Measurements from ENCODE around the gene ZFYVE9.
"Not testable (repeated sequence)": the region's sequence is repeated elsewhere in the genome, so short reads cannot be mapped to it uniquely, and the experiment has no call there.

The ZFYVE9 gene

DNA sequence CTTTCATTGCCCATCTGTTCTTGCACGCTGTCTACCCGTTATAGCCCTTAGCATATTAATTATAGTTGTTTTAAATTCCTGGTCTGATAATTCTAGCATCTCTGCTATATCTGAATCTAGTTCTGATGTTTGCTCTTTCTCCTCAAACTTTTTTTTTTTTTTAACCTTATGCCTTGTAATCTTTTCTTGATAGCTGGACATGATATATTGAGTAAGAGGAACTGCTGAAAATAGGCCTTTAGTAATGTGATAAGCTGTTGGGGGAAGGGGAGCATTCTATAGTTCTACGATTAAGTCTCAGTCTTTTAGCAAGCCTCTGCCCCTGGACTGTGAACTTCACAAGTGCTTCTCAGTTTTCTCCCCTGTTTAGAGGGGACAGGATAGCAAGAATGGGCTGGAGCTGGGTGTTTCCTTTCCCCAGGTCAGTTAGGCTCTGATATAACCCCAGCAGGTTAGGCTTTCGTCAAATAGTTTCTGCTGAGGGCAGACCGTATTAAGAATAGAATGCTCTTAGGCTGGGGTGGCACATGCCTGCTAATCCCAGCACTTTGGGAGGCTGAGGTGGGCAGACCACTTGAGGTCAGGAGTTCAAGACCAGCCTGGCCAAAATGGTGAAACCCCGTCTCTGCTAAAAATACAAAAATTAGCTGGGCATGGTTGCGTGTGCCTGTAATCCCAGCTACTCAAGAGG lies 62.2 kb downstream of the ZFYVE9 start:
- H3K9me2 ChIP-seq (replicated peaks; ENCODE audit: low read depth, low read length): no peaks in the 10 kb centered on the region
- H2AFZ ChIP-seq (ENCODE audit: low read length): no peak overlapping the region
- H3K4me1 ChIP-seq (ENCODE audit: insufficient read depth, low read length, poor library complexity, severe bottlenecking): no peaks in the 10 kb centered on the region
- TF ChIP-seq CTCF (conservative IDR thresholded peaks at IDR 0.05; ENCODE audit: low read length): no peak
- no peak overlapping the region for H3K9ac ChIP-seq (ENCODE audit: low read depth, low read length, poor library complexity, severe bottlenecking)
- H3K79me2 ChIP-seq (ENCODE audit: insufficient read depth, low read length): no peaks in the 10 kb centered on the region
- no peaks in the 10 kb centered on the region for H3F3A ChIP-seq (ENCODE audit: low read depth)
- H4K20me1 ChIP-seq (ENCODE audit: insufficient read depth, low read length, poor library complexity, severe bottlenecking): no peaks in the 10 kb centered on the region
- no peak overlapping the region for H3K4me2 ChIP-seq (ENCODE audit: low read depth, low read length, poor library complexity, severe bottlenecking)
- no peaks in the 10 kb centered on the region for H3K27me3 ChIP-seq (ENCODE audit: insufficient read depth, low read length, poor library complexity, severe bottlenecking)
- H3K36me3 ChIP-seq (ENCODE audit: insufficient read depth, low read length): no peaks in the 10 kb centered on the region
- H3K4me3 ChIP-seq (ENCODE audit: low read length, poor library complexity, severe bottlenecking): no peak overlapping the region
- H3K9me3 ChIP-seq (ENCODE audit: insufficient read depth, low read depth, low read length): peaks cover 8% of the 10 kb centered on the region; the same call in 1 of the 2 replicates

DNA sequence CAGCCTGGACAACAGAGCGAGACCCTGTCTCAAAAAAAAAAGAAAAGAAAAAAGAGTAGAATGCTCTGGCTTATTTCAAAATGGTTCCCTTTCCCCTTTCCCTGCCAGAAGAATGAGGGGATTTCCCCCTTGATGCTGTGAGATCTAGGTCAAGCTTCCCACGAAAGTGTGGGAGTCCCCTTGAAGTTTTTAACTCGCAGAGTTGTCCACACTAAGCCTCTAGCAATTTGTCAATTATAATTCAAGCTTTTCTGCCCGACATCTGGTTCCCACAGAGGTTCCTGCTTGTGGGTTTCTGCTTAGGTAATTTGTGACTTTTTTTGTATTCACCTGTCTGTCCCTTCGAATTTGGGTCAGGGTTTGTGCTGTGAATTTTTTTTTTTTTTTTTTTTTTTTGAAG lies 62.8 kb downstream of the ZFYVE9 start:
- Histone ChIP-seq H3K9me3 (ENCODE audit: insufficient read depth, low read depth, low read length) (peaks cover 8% of the 10 kb centered on the region; the same call in 1 of the 2 replicates), H3K27me3 (ENCODE audit: insufficient read depth, low read length, poor library complexity, severe bottlenecking) (no peaks in the 10 kb centered on the region), H3K36me3 (ENCODE audit: insufficient read depth, low read length) (no peaks in the 10 kb centered on the region), H3K4me3 (ENCODE audit: low read length, poor library complexity, severe bottlenecking) (no peak overlapping the region), H3F3A (ENCODE audit: low read depth) (no peaks in the 10 kb centered on the region), H3K4me1 (ENCODE audit: insufficient read depth, low read length, poor library complexity, severe bottlenecking) (no peaks in the 10 kb centered on the region), H3K9me2 (replicated peaks; ENCODE audit: low read depth, low read length) (no peaks in the 10 kb centered on the region), H3K79me2 (ENCODE audit: insufficient read depth, low read length) (no peaks in the 10 kb centered on the region), H2AFZ (ENCODE audit: low read length) (no peak overlapping the region), H3K9ac (ENCODE audit: low read depth, low read length, poor library complexity, severe bottlenecking) (no peak overlapping the region), H4K20me1 (ENCODE audit: insufficient read depth, low read length, poor library complexity, severe bottlenecking) (no peaks in the 10 kb centered on the region), H3K4me2 (ENCODE audit: low read depth, low read length, poor library complexity, severe bottlenecking) (no peak overlapping the region)
- TF ChIP-seq EZH2phosphoT487 (IDR thresholded peaks at IDR 0.05; ENCODE audit: borderline replicate concordance) (no peak), CTCF (conservative IDR thresholded peaks at IDR 0.05; ENCODE audit: low read length) (no peak)

GRCh38 chr1:52206686-52207085 lies 64.8 kb downstream of the ZFYVE9 start:
- H3F3A ChIP-seq (ENCODE audit: low read depth); H3K9ac ChIP-seq (ENCODE audit: low read depth, low read length, poor library complexity, severe bottlenecking); H3K79me2 ChIP-seq (ENCODE audit: insufficient read depth, low read length); H3K4me1 ChIP-seq (ENCODE audit: insufficient read depth, low read length, poor library complexity, severe bottlenecking); H3K4me3 ChIP-seq (ENCODE audit: low read length, poor library complexity, severe bottlenecking); H2AFZ ChIP-seq (ENCODE audit: low read length); H3K9me2 ChIP-seq (replicated peaks; ENCODE audit: low read depth, low read length); H3K4me2 ChIP-seq (ENCODE audit: low read depth, low read length, poor library complexity, severe bottlenecking); H3K36me3 ChIP-seq (ENCODE audit: insufficient read depth, low read length); H3K27me3 ChIP-seq (ENCODE audit: insufficient read depth, low read length, poor library complexity, severe bottlenecking); H3K9me3 ChIP-seq (ENCODE audit: insufficient read depth, low read depth, low read length); H4K20me1 ChIP-seq (ENCODE audit: insufficient read depth, low read length, poor library complexity, severe bottlenecking): not testable (repeated sequence)

DNA sequence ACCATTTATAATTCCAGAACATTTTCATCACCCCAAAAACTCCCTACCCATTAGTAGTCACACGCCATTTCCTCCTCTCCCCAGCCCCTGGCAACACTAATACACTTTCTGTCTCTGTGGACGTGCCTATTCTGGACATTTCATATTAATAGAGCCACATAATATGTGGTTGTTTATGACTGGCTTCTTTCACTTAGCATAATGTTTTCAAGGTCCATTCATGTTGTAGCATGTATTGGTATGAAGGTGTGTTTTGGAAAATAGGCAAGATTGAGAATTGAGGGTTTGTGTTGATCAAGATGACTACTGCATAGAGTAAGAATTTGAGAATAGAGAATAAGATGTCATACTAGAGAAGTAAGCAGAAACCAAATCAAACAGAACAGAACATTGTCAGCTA lies 67.5 kb downstream of the ZFYVE9 start:
- Histone ChIP-seq H3K4me1 (ENCODE audit: insufficient read depth, low read length, poor library complexity, severe bottlenecking) (no peaks in the 10 kb centered on the region), H2AFZ (ENCODE audit: low read length) (no peak overlapping the region), H3K4me2 (ENCODE audit: low read depth, low read length, poor library complexity, severe bottlenecking) (no peak overlapping the region), H3F3A (ENCODE audit: low read depth) (no peaks in the 10 kb centered on the region), H3K9me3 (ENCODE audit: insufficient read depth, low read depth, low read length) (no peaks in the 10 kb centered on the region), H3K36me3 (ENCODE audit: insufficient read depth, low read length) (no peaks in the 10 kb centered on the region), H4K20me1 (ENCODE audit: insufficient read depth, low read length, poor library complexity, severe bottlenecking) (no peaks in the 10 kb centered on the region), H3K27me3 (ENCODE audit: insufficient read depth, low read length, poor library complexity, severe bottlenecking) (no peaks in the 10 kb centered on the region), H3K79me2 (ENCODE audit: insufficient read depth, low read length) (no peaks in the 10 kb centered on the region), H3K4me3 (ENCODE audit: low read length, poor library complexity, severe bottlenecking) (no peak overlapping the region), H3K9ac (ENCODE audit: low read depth, low read length, poor library complexity, severe bottlenecking) (no peak overlapping the region), H3K9me2 (replicated peaks; ENCODE audit: low read depth, low read length) (no peaks in the 10 kb centered on the region)
- TF ChIP-seq EZH2phosphoT487 (IDR thresholded peaks at IDR 0.05; ENCODE audit: borderline replicate concordance) (no peak), CTCF (conservative IDR thresholded peaks at IDR 0.05; ENCODE audit: low read length) (no peak)

Data from Loucy (cell line).